HUES6 (cell line): Measurements from ENCODE around the gene CACNG1.

Experiments used
- H3K27ac ChIP-seq: 2 replicates; pipeline ENCODE4 v1.7.0; 2013; ENCODE audit warnings: low read depth, mild to moderate bottlenecking, low read length, inconsistent platforms
- H3K27me3 ChIP-seq: 2 replicates; pipeline ENCODE4 v1.6.1; 2013; ENCODE audit warnings: low read length; ENCODE audit not compliant: control insufficient read depth, insufficient read depth
- H3K36me3 ChIP-seq: 2 replicates; pipeline ENCODE4 v1.6.1; 2013; ENCODE audit warnings: low read length; ENCODE audit not compliant: control insufficient read depth, insufficient read depth
- H3K4me1 ChIP-seq: 2 replicates; pipeline ENCODE4 v1.6.1; 2013; ENCODE audit warnings: low read length; ENCODE audit not compliant: control insufficient read depth, insufficient read depth
- H3K4me3 ChIP-seq: 2 replicates; pipeline ENCODE4 v1.5.1; 2013; ENCODE audit warnings: low read depth, low read length
- H3K9ac ChIP-seq: one replicate; pipeline ENCODE4 v1.6.1; 2013; ENCODE audit warnings: mild to moderate bottlenecking, low read length
- H3K9me3 ChIP-seq: 2 replicates; pipeline ENCODE4 v1.6.1; 2013; ENCODE audit warnings: low read depth, low read length; ENCODE audit not compliant: control insufficient read depth, insufficient read depth

The CACNG1 gene

GRCh38 chr17:67041941-67042899 lies 2.1 kb upstream of the CACNG1 start:
- Histone ChIP-seq H3K27me3 (no peaks in the 10 kb centered on the region), H3K9me3 (peaks cover under 1% of the 10 kb centered on the region; the same call in 1 of the 2 replicates), H3K4me1 (no peaks in the 10 kb centered on the region), H3K27ac (no peak overlapping the region), H3K36me3 (no peaks in the 10 kb centered on the region), H3K9ac (no peak overlapping the region), H3K4me3 (no peak overlapping the region)

GRCh38 chr17:67043283-67043682 lies 1.1 kb upstream of the CACNG1 start:
- H3K27me3 ChIP-seq = no peaks in the 10 kb centered on the region
- H3K36me3 ChIP-seq = no peaks in the 10 kb centered on the region
- H3K9me3 ChIP-seq = peaks cover 9% of the 10 kb centered on the region; the same call in 1 of the 2 replicates
- H3K27ac ChIP-seq = no peak overlapping the region
- no peaks in the 10 kb centered on the region for H3K4me1 ChIP-seq
- H3K4me3 ChIP-seq = no peak overlapping the region
- no peak overlapping the region for H3K9ac ChIP-seq

GRCh38 chr17:67044940-67045339 lies 586 bp downstream of the CACNG1 start:
- H3K27me3 ChIP-seq = no peaks in the 10 kb centered on the region
- H3K27ac ChIP-seq = no peak overlapping the region
- H3K9ac ChIP-seq = no peak overlapping the region
- H3K4me3 ChIP-seq = no peak overlapping the region
- H3K36me3 ChIP-seq = no peaks in the 10 kb centered on the region
- peaks cover 22% of the 10 kb centered on the region for H3K9me3 ChIP-seq
- no peaks in the 10 kb centered on the region for H3K4me1 ChIP-seq

- H3K4me1 ChIP-seq = no peaks in the 10 kb centered on the region
- no peak overlapping the region for H3K27ac ChIP-seq
- H3K27me3 ChIP-seq = no peaks in the 10 kb centered on the region
- no peak overlapping the region for H3K9ac ChIP-seq
- H3K4me3 ChIP-seq = no peak overlapping the region
- H3K9me3 ChIP-seq = peaks cover 22% of the 10 kb centered on the region
- H3K36me3 ChIP-seq = no peaks in the 10 kb centered on the region
Measured at GRCh38 chr17:67046398-67046797, 2.0 kb downstream of the CACNG1 start.

GRCh38 chr17:67047382-67047781 lies 3.0 kb downstream of the CACNG1 start:
- H3K9ac ChIP-seq = no peak overlapping the region
- H3K4me3 ChIP-seq = no peak overlapping the region
- H3K27me3 ChIP-seq = no peaks in the 10 kb centered on the region
- H3K4me1 ChIP-seq = no peaks in the 10 kb centered on the region
- peaks cover 22% of the 10 kb centered on the region for H3K9me3 ChIP-seq
- H3K36me3 ChIP-seq = no peaks in the 10 kb centered on the region
- no peak overlapping the region for H3K27ac ChIP-seq

- Histone ChIP-seq H3K4me1 (no peaks in the 10 kb centered on the region), H3K9ac (no peak overlapping the region)
Measured at GRCh38 chr17:67049025-67049739, 4.8 kb downstream of the CACNG1 start.

GRCh38 chr17:67050066-67050465 lies 5.7 kb downstream of the CACNG1 start:
- Histone ChIP-seq H3K4me1 (no peaks in the 10 kb centered on the region), H3K9ac (no peak overlapping the region), H3K27ac (no peak overlapping the region), H3K36me3 (no peaks in the 10 kb centered on the region), H3K27me3 (no peaks in the 10 kb centered on the region), H3K9me3 (peaks cover 22% of the 10 kb centered on the region), H3K4me3 (no peak overlapping the region)

More at GRCh38 chr17:67049025-67049739, 4.8 kb downstream of the CACNG1 start:
- H3K9me3 ChIP-seq = peaks cover 22% of the 10 kb centered on the region
- no peak overlapping the region for H3K27ac ChIP-seq
- no peaks in the 10 kb centered on the region for H3K36me3 ChIP-seq
- H3K27me3 ChIP-seq = no peaks in the 10 kb centered on the region
- no peak overlapping the region for H3K4me3 ChIP-seq

GRCh38 chr17:67050471-67051154 lies 6.3 kb downstream of the CACNG1 start:
- Histone ChIP-seq H3K4me3 (no peak overlapping the region), H3K9me3 (peaks cover 22% of the 10 kb centered on the region), H3K27me3 (no peaks in the 10 kb centered on the region), H3K9ac (no peak overlapping the region), H3K4me1 (no peaks in the 10 kb centered on the region), H3K36me3 (no peaks in the 10 kb centered on the region), H3K27ac (no peak overlapping the region)

GRCh38 chr17:67051155-67051538 lies 6.8 kb downstream of the CACNG1 start:
- peaks cover 22% of the 10 kb centered on the region for H3K9me3 ChIP-seq
- H3K36me3 ChIP-seq = no peaks in the 10 kb centered on the region
- no peak overlapping the region for H3K4me3 ChIP-seq
- no peak overlapping the region for H3K9ac ChIP-seq
- H3K4me1 ChIP-seq = no peaks in the 10 kb centered on the region
- H3K27me3 ChIP-seq = no peaks in the 10 kb centered on the region
- H3K27ac ChIP-seq = no peak overlapping the region

- H3K4me1 ChIP-seq = no peaks in the 10 kb centered on the region
- no peaks in the 10 kb centered on the region for H3K27me3 ChIP-seq
- no peaks in the 10 kb centered on the region for H3K36me3 ChIP-seq
- no peak overlapping the region for H3K4me3 ChIP-seq
- H3K9ac ChIP-seq = no peak overlapping the region
- no peak overlapping the region for H3K27ac ChIP-seq
- H3K9me3 ChIP-seq = peaks cover 22% of the 10 kb centered on the region
Measured at GRCh38 chr17:67051837-67052236, 7.5 kb downstream of the CACNG1 start.
